Measurements from ENCODE around the gene DLX2. TPM values are rescaled to one million over a fixed set of nuclear protein-coding genes. Genes with fewer than 3 reads are reported as not detected.
"Not testable (repeated sequence)": the region's sequence is repeated elsewhere in the genome, so short reads cannot be mapped to it uniquely, and the experiment has no call there.

The DLX2 gene
- total RNA-seq, 1 donor from 2014 or later, result not detected

DNA sequence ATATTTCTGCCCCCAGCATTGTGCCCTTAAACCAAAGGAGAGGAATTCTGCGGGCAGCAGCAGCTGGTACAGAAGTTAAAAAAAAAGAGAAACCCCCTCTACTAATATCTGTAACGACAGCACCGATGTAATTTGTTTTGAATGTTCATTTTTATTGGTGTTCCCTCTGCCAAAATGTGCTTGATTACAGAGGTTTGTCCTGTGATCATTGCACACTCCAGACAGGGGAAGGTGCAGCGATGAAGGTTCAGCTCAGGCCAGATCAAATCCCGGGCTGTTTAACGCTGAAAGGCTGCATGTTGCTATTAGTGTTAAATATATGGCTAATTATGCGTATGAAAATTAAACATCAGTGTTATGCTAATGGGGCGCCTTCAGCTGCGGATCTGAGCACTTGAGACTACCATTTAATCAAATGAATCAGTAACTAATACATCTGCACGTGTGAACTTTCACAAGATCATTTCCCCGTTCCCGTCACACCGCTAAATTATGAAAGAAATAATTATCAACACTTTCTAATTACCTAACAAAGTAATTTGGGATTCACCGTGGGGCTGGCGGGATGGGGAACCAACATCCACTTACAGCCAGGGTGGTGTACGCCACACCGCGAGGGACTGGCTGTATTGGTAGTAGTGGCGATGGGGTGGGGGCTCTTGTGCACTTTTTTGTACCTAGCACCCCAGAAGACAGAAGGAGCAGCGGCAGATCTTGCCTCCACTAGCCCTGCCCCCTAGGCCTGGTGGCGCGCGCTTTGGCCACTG, 18.9 kb downstream of the DLX2 start:
- DNase-seq (ENCODE audit: low spot score), result peak; percentile 51

DNA sequence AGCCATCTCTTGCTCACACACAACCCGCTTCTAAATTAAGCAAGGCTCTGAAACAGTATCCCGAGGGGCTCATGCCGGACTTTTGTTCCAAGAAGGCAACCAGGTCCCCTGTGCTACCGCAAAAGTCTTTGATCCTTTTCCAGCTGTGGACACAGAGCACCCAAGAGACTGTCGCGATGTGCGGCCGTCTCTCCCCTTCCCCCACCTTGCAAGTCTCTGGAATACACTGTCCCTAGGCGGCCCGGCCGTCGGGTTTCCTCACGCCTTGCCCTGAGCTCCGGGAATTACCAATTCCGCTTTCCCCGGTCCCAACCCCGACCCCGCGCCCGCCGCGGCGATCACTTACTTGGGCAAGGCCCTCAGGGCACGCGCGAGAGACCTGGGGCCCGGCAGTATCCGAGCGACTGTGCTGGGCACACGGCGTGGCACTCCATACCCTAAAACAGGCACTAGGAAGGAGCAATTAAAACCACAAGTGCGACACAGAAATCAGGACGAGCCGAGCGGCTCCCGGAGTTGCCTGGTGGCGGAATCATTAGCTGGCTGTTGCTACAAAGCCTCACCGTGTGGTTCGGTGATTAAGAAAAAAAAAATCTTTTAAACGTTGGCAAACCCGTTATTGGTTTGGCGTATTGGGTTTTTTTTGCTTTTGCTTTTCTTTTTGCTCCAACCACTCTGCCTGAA, 19.6 kb downstream of the DLX2 start:
- no peak for DNase-seq (ENCODE audit: low spot score)

DNA sequence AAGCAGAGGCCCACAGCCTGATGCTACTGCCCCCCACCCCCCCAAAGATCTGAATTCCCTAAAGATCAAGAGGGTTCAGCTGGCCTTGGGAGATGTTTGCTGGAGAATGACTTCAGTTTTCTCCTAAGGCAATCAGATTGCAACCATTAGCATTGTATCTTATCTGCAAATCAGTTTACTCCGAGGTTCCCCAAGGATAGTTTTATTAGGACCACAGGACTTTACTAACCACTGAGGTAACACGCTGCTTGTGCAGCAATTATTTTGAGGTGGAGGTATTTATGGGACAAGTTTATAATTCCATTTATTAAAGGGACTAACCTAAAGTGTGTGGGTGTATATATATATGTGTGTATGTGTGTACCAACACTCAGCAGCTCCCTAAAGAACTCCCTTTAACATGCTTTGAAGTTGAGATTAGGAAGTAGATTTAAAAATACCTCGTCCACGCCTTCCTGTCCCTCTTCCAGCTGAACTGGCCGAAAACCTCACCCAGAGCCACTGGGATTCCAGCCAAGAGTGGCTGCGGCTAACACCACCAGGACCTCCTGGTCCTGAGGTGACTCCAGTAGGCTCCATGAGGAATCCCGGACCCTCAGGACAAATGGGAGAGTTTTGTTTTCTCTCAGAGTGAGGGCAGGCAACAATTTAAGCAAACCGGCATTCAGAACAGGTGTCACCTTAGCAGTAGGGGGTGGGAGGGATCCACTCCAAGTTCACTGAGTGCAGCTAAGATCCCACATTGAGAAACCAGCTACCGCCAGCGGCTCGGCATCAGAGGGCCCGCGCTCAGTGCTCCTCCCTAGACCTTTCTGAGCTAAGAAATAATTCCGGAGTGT, 20.4 kb downstream of the DLX2 start:
- no peak for DNase-seq (ENCODE audit: low spot score)

DNA sequence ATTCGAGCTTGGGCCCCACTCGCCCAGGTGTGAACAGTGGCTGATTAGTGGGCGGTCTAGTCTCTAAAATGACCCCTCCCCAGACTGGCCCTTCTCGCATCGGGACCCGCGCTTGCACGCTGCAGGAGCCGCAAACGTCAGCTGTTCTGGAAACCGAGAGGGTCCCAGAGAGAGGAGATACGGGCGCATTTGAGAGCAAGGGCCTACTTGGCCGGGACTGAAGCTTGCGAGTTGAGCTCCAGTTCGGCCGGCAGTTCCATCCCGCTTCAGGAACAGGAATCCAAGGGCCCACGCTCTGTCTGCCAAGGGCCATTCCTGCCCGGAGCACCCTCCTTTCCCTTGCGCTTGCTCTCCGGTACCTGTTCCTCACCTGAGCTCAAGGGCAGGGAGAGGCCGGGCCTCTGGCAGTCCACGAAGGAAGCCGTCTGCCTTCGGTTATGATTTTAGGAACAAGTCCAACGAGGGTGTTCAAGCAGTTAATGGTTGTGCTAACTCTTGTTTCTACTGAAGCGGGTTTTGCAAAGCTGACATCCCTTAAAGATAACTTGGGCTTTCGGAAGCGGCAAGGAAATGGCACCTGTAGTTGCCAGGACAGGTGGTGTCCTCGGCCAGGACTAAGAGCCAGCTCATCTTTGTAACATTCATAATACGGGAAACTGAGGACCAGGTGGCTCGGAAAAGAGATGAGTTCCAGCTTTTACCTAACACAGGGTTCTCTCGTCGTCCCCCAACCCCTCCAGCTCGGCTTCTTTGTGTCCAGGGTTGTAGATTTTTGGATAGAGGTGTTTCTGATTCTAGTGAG, 21.3 kb downstream of the DLX2 start:
- no peak for DNase-seq (ENCODE audit: low spot score)

DNA sequence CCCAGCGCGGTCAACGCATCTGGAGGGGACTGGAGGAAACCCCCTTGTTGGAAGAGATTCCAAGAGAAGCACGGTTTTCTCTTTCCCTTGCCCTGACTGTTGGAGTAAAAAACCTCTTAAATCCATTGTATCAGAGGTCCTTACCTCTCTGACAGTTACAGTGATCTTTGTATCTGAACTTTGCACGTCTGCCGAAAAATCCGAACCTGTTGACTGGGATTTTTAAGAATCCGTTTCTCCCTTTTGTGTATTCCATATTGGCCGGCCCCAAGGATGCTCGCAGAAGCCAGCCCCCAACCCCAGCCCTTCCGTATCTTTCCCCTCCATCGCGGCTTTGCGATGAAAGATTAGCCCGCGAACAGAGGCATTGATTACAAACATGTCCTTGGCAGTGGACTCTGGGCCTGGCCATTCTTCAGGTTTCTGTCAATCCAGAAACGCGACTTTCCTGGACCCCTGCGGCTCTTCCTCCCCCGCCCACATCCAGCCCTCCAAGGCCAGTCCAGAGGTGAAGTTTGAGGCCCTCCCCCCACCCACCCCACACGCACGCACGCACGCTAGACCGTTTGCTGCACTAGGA, 22.0 kb downstream of the DLX2 start:
- DNase-seq (ENCODE audit: low spot score), result no peak

DNA sequence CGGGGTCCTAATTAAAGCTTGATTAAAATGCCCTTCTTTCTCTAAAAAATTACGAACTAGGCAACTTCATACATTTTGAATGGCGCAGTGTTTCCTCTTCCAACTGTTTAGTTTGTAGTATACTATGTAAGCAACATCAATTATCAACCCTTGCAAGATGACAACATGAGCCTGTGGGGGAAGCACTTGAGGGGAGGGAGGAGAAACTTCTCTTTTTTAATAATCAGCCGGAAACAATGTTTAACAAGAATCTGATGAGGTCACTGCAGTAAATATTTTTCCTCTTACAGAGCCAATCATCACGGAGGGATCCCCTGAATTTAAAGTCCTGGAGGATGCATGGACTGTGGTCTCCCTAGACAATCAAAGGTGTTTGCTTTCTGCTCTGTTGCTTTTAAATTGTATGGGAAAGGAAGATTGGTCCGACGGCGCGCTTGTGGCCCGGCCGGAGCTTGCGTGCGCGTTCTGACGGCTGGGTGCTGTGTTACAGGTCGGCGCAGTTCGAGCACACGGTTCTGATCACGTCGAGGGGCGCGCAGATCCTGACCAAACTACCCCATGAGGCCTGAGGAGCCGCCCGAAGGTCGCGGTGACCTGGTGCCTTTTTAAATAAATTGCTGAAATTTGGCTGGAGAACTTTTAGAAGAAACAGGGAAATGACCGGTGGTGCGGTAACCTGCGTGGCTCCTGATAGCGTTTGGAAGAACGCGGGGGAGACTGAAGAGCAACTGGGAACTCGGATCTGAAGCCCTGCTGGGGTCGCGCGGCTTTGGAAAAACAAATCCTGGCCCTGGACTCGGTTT, 22.7 kb downstream of the DLX2 start:
- DNase-seq (ENCODE audit: low spot score), result no peak

DNA sequence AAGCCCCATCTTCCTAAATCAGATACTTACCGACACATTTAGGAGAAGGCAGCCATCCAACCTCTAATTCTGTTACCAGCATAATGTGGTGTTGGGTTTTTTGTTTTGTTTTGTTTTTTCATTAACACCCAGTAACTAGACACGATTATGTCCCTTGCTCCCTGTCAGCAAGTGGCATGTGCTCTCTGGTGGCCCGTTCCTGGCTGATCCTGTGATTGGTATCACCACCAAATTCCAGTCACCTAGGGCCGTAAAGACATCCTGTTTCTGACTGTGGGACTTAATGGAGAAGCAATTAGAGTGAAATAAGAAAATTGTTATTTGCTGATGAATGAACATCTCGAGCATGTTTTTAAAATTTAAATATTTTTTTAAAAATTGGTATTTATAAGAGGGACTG, 23.3 kb downstream of the DLX2 start:
- no peak for DNase-seq (ENCODE audit: low spot score)

DNA sequence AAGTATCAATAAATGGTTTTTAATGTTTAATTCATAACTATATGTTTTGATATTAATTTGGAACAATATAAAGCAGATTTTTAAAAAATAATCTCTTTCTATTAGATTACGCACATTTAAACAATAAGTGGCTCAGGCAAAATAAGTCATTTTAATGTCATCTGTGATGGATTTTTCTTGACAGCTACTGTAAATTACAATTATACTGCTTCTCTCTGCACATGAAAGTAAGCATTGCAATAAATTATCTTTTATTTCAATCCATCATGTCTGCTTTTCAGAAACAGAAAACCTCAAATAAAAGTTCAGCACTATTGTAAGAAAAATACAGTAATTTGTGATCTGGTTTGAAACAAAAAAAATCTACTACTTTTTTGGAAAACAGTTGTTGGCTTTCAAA, 28.4 kb downstream of the DLX2 start:
- DNase-seq (ENCODE audit: low spot score), result no peak

DNA sequence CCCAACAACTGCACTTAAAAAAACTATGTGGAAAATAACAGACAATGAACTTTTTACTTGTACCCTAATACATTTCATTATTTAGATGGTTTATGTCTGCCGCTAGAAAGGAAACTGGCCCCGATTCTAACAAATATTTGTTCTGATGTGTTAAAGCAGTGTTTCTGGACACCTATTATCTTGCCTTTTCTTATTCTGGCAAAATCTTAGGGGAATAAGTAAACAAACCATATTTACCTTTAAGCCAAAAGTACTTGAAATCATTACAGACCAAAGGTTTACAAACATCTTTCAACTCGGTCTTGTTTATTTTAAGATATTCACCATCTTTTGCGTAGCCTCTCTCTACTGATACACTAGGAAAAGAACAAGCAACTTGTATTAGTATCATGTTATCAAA, 29.2 kb downstream of the DLX2 start:
- no peak for DNase-seq (ENCODE audit: low spot score)

DNA sequence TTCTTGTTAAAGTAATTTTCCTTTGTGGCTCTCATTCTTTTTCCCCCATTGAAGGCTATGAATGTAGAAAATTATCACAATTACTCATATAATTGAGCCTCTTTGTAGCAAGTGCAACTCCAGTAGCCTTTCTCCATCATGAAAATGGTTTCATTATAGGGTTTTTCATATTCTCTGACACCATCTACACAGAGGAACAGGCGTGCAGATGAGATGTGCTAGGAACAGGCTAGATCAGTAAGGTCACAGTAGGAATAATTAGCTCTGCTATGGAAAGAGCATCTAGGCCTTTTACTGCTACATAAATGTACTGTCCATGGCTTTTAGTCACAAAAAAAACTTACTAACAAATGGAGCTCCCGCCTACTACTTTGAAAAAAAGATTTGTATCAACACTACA, 30.0 kb downstream of the DLX2 start:
- DNase-seq (ENCODE audit: low spot score), result no peak

DNA sequence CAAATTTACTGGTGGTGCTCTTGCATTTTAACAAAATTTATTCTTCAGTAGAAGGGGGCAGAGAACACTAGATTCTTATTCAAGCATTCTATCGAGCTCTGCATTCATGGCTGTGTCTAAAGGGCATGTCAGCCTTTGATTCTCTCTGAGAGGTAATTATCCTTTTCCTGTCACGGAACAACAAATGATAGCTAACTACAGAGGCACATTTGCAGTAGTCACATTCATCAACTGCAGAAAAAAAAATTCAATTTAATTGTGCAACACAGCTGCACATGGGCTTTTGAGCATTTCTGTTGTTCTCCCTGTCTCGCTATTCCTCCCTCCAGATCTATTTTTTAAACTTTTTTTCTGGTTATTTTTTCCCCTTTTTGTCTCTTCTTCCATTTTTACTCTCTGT, 30.4 kb downstream of the DLX2 start:
- DNase-seq (ENCODE audit: low spot score), result no peak

DNA sequence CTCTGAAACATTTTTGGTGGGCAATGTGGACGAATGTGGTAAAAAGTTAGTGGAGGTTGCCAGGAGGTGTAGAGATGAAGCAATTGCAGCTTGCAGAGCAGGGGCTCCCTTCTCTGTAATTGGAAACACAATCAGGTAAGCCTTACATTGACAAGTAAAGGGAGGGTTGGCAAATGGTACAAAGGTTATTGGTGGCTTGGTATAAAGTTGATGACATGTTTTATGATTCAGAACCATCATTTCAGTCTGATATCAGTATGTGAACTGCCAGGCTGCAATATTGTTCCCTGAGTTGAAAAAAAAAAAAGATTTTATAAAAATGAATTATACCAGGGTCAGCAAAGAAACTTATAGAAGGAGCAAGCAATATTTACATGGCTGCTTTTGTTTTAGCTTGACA, 31.8 kb downstream of the DLX2 start:
- DNase-seq (ENCODE audit: low spot score), result no peak

DNA sequence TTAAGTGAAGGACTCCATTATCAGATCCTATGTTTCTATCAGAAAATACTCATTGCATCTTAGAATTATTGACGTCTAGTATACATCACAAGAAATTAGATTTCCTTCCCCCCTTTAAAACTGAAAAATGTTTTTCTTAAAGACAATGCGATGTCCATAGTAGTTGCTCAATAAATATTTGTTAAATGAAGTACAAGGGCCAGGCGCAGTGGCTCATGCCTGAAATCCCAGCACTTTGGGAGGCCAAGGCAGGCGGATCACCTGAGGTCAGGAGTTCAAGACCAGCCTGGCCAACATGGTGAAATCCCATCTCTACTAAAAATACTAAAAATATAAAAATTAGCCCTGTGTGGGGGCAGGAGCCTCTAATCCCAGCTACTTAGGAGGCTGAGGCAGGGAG, 34.8 kb downstream of the DLX2 start:
- DNase-seq (ENCODE audit: low spot score), result not testable (repeated sequence)

DNA sequence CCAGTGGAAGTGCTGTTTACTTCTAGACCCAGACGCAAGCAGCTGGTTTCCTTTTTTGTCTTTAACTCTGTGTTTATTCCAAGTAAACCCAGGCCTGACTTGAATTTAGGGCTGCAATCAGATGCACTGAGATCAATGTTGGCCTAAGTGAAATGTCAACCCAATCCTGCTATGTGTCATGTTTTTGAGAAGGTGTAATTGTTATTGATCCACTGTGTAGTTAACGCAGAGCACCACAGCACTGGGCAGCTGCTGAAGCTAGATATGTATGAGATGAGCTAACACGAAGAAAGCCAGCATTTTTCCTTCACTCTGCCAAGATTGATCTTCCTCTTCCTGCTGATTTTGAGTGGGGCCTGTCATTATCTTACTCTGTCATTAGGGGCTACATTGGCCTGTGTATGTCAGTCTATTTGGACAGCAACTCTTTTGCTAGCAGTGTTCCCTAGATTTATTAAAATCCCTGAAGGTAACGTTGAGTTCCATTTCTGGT, 36.3 kb downstream of the DLX2 start:
- DNase-seq (ENCODE audit: low spot score), result no peak

DNA sequence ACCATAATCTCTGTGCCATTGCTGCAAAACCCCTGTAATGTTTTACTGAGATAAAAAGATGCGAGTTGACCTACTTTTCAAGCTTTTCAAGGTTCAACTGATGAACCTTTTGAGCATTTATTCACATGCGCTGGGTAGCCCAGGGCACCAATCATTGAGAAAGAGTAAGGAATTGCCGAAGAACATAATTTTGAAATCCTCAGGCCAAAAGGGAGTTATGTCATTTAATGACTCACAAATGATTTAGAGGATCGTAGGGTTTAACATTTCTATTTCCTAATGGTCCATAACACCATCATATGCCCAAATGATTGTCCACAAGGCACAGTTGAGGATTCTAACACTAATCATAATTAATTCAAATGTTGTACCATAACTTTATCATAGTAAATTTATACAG, 37.6 kb downstream of the DLX2 start:
- no peak for DNase-seq (ENCODE audit: low spot score)

DNA sequence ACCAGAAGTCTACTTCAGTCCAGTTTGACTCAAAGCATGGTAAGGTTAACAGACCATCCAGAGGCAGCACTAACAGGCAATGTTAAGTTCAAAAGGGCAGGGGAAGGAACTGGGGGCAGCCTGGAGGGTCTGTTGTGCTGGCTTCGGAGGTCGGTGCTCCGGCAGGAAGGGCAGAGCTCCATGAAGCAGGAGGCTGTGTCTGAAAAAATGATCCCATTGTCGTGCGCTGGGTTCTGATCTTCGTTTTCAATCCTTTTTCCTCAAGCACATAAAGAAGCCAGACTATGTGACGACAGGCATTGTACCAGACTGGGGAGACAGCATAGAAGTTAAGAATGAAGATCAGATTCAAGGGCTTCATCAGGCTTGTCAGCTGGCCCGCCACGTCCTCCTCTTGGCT, 39.3 kb downstream of the DLX2 start:
- DNase-seq (ENCODE audit: low spot score), result no peak

DNA sequence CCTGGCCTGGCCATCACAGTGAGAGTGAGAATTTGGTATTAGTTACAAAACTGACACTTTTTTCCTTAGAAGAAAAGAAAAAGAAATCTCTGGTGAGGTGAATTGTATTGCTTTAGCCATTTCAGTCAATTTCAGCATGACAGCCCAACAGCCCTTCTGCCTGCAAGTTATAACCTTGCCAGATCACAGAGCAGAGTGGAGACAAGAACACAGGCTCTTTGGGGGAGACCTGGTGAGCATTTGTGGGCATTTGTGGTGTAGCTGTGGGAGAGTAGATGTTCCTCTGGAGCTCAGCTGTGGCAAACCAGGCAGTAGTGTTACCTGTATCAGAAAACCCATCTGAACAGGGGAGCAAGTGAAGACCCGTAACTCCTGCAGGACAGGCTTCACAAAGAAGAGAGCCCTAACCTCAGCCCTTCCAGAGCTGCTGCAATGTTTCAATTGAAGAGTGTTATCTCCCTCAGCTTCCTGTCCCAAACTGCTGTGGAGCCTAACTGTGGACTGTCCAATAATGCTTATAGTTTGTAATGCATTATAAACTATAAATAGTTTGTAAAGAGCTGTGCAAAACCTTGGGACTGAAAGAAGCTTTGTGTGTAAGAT, 40.2 kb downstream of the DLX2 start:
- DNase-seq (ENCODE audit: low spot score), result no peak

DNA sequence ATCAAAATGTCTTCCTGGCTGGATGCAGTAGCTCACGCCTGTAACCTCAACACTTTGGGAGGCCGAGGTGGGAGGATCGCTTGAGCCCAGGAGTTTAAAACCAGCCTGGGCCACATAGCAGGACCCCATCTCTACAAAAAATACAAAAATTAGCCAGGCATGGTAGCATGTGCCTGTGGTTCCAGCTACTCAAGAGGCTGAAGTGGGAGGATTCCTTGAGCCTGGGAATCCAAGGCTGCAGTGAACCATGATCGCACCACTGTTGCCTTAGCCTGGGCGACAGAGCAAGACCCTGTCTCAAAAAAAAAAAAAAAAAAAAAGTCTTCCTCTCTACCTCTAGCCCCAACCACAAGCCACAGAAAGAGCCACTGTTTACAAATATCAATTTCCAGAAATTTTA, 42.6 kb downstream of the DLX2 start:
- not testable (repeated sequence) for DNase-seq (ENCODE audit: low spot score)

DNA sequence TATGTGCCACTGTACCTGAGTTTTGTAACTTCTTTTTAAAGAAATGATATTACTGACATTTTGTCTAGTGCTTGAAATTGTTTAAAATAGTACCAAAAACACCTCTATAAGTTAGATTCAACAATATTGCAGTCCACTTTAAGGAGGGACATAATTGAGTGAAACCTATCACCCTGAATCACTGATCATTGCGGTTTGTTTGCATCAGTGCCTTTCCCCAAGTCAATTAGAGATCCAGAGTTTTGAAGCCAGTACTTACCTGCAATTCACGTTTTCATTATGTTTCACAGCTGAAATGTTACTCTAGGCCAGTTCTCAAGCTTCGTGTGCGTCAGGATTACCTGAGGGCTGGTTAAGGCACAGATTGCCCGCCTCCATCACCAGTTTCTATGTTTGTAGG, 44.0 kb downstream of the DLX2 start:
- DNase-seq (ENCODE audit: low spot score), result no peak

DNA sequence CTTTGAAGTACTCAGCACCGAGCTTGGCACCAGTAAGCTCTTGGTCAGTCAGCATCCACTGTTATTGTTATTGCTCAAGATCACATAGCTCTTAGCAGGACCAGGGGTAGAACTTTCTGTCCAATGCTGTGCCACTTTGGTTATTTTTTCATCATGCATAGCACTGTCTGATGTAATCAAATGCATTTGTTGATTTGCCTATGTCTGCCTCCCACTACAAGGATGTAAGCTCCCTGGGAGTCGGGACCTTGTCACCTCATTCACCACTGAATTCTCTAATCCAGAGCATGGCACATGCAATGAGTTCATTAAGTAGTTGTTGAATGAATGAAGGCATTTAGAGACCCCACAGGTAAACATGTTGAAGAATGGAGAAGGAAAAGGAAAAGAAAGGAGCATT, 46.4 kb downstream of the DLX2 start:
- no peak for DNase-seq (ENCODE audit: low spot score)
